B cell (primary cell): ENCODE data around the gene DGKE. TPM values are rescaled to one million over a fixed set of nuclear protein-coding genes. Genes with fewer than 3 reads are reported as not detected.

Experiments used
- ATAC-seq: fragments of 200-7000 bp; cut with Tn5 transposase; one replicate; pipeline ENCODE4 v1.10.0; 2021; ENCODE audit warnings: low read depth, mild to moderate bottlenecking, moderate number of reproducible peaks, moderate library complexity
- CTCF ChIA-PET: fragments of 350-600 bp; sonication (Branson Sonifier 250); formaldehyde crosslinking; loops from one replicate; lab custom pipeline; 2021; ENCODE audit warnings: antibody characterized with exemption, inconsistent platforms; lab: Charles Lee
- POLR2A ChIA-PET: fragments of 350-600 bp; sonication (Branson Sonifier 250); formaldehyde crosslinking; loops from one replicate; lab custom pipeline; 2021; ENCODE audit warnings: antibody characterized with exemption; lab: Charles Lee
- DNase-seq: peaks from one replicate; pipeline ENCODE4 v3.0.0; 2013
- H2AFZ ChIP-seq: 2 replicates; pipeline ENCODE4 v1.6.1; 2012; ENCODE audit warnings: mild to moderate bottlenecking, low read depth, low read length; ENCODE audit not compliant: insufficient read depth, poor library complexity, severe bottlenecking
- H3K27ac ChIP-seq, 2 donors: 1 replicate in 1 of 2; 2 replicates in 1 of 2; pipeline ENCODE4 v1.5.1; 2012 to 2013; ENCODE audit warnings: low read length in 2 of 2, mild to moderate bottlenecking in 2 of 2, moderate library complexity in 1 of 2
- H3K27me3 ChIP-seq, 4 experiments: fragments of 200-600 bp in 1 of 4; sonication (generic) in 1 of 4; replicated peaks in 1 of 4; 1 replicate in 2 of 4; 2 replicates in 2 of 4; pipeline versions ENCODE4 v1.6.1 to v1.7.0; 2013 to 2016; ENCODE audit warnings: low read length in 3 of 4, mild to moderate bottlenecking in 2 of 4, mixed read lengths in 1 of 4, moderate library complexity in 1 of 4; ENCODE audit not compliant: insufficient read depth in 4 of 4, control insufficient read depth in 3 of 4; ENCODE audit errors: control extremely low read depth in 1 of 4
- H3K36me3 ChIP-seq, 2 experiments: replicated peaks in 1 of 2; 1 replicate in 1 of 2; 2 replicates in 1 of 2; pipeline versions ENCODE4 v1.6.1 to v1.7.1; 2013; ENCODE audit warnings: low read length in 1 of 2; ENCODE audit not compliant: insufficient read depth in 2 of 2, control insufficient read depth in 1 of 2; ENCODE audit errors: control extremely low read depth in 1 of 2, extremely low read depth in 1 of 2
- H3K4me1 ChIP-seq, 2 donors: fragments of 200-600 bp in 1 of 2; sonication (generic) in 1 of 2; 1 replicate in 1 of 2; 2 replicates in 1 of 2; pipeline versions ENCODE4 v1.5.1 to v1.6.1; 2013 to 2017; ENCODE audit warnings: low read length in 2 of 2; ENCODE audit not compliant: control insufficient read depth in 2 of 2, insufficient read depth in 2 of 2
- H3K4me2 ChIP-seq: replicated peaks from 2 replicates; pipeline ENCODE3; 2012; ENCODE audit warnings: mild to moderate bottlenecking, low read depth, low read length; ENCODE audit not compliant: poor library complexity, severe bottlenecking
- H3K4me3 ChIP-seq, 5 experiments: fragments of 200-600 bp in 1 of 5; sonication (generic) in 1 of 5; 1 replicate in 3 of 5; 2 replicates in 2 of 5; pipeline versions ENCODE4 v1.5.1 to v1.7.0; 2011 to 2016; ENCODE audit warnings: low read length in 4 of 5, mild to moderate bottlenecking in 4 of 5, low read depth in 2 of 5, control low read depth in 1 of 5, moderate library complexity in 1 of 5; ENCODE audit not compliant: insufficient read depth in 1 of 5; ENCODE audit errors: control extremely low read depth in 1 of 5, extremely low read depth in 1 of 5
- H3K79me2 ChIP-seq: fragments of 200-600 bp; sonication (generic); one replicate; pipeline ENCODE4 v1.6.0; 2016; ENCODE audit warnings: low read length; ENCODE audit not compliant: control insufficient read depth, insufficient read depth
- H3K9ac ChIP-seq: fragments of 200-600 bp; sonication (generic); 2 replicates; pipeline ENCODE4 v1.6.1; 2017; ENCODE audit warnings: mild to moderate bottlenecking, low read length, moderate library complexity
- H3K9me3 ChIP-seq, 3 donors: one replicate each; pipeline versions ENCODE4 v1.6.1 to v1.7.1; 2013; ENCODE audit warnings: low read length in 2 of 3; ENCODE audit not compliant: control insufficient read depth in 2 of 3, insufficient read depth in 1 of 3; ENCODE audit errors: control extremely low read depth in 1 of 3
- H4K20me1 ChIP-seq: 2 replicates; pipeline ENCODE4 v1.6.0; 2012; ENCODE audit warnings: mild to moderate bottlenecking, low read length; ENCODE audit not compliant: insufficient read depth, control insufficient read depth, poor library complexity, severe bottlenecking
- H3K27ac Mint-ChIP-seq: one replicate; pipeline ENCODE4 v1.8.0; 2021; ENCODE audit warnings: mixed read lengths
- H3K27me3 Mint-ChIP-seq: one replicate; pipeline ENCODE4 v1.8.0; 2021; ENCODE audit warnings: mixed read lengths
- H3K4me1 Mint-ChIP-seq: one replicate; pipeline ENCODE4 v1.8.0; 2021; ENCODE audit warnings: mixed read lengths
- H3K4me3 Mint-ChIP-seq: one replicate; pipeline ENCODE4 v1.8.0; 2021; ENCODE audit warnings: mixed read lengths
- H3K9me3 Mint-ChIP-seq: one replicate; pipeline ENCODE4 v1.8.0; 2022; ENCODE audit warnings: mixed read lengths; ENCODE audit not compliant: insufficient read depth
- EZH2 ChIP-seq: IDR thresholded peaks from 2 replicates; pipeline ENCODE4 v1.6.1; 2012; ENCODE audit warnings: borderline replicate concordance, low read depth, mild to moderate bottlenecking, moderate library complexity, low read length; ENCODE audit not compliant: insufficient read depth, poor library complexity, severe bottlenecking
- WGBS: methylation state at CpG from one replicate; pipeline ENCODE4 v1.1.5; 2013; ENCODE audit warnings: missing lambda C conversion rate; ENCODE audit not compliant: insufficient coverage; 5-methylcytosine and 5-hydroxymethylcytosine counted together
- intact Hi-C: fragments of 100-400 bp; cut with micrococcal nuclease; formaldehyde crosslinking; loops from one replicate; pipeline ENCODE4 v1.10.0; 2022
- polyA plus RNA-seq: library from polyadenylated mRNA; depleted of rRNA; stranded (reverse); fragments of >200 nt; gene quantifications from 2 replicates; pipeline ENCODE4 v1.2.3, GENCODE V29; 2012
- total RNA-seq, 2 donors: library from RNA; stranded (reverse); fragments of 120-200 nt in 1 of 2; gene quantifications; 1 replicate in 1 of 2; 2 replicates in 1 of 2; pipeline versions ENCODE4 v1.2.3 to v1.2.4, GENCODE V29; 2013 to 2022
- TF ChIP-seq, protein P1 (sequence below): fragments of 200-600 bp; IDR thresholded peaks from one replicate; pipeline ENCODE4 v1.8.0; 2022; ENCODE audit warnings: antibody characterized with exemption, mild to moderate bottlenecking

Gene DGKE
- total and polyA plus RNA-seq, 2 donors (not counting 1 experiment from before 2014, with no cell fraction given) = 8.9 to 28.1 TPM

DNA sequence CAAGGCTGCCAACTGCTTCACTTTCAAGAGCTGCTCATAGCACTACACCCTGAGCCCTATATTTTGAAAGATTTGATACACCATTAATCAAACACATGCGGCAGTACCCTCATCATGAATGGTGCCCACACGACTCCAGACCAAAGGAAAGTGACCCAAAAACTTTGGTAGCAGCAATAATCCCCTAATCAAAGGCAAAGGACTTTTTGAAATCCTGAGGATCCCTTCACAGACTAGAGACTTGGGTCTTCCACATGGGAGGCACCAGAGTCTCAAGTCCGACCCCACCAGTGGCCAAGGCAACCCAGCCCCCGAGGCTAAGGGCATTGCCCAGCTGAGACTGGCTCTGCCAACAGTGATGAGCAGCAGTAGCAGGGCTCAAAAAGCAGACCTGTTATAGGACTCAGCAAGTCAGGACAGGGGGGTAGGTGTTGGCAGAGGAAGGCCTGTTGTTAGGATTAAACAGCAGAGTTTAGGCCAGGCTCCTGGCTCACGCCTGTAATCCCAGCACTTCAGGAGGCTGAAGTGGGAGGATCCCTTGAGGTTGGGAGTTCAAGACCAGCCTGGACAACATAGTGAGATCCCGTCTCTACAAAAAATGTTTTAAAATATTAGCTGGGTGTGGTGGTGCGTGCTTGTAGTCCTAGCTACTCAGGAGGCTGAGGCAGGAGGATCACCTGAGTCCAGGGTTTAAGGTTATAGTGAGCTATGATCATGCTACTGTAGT lies 76.7 kb downstream of the DGKE start:
- H3K4me3 Mint-ChIP-seq = peak overlapping the region; percentile 34
- ChIA-PET CTCF (interaction anchor here (0.9 to 1.5 kb wide), 5 partner anchors 13 to 91 kb away, joined by 3 to 4 read pairs (median 3); no protein-coding TSS in a partner anchor), POLR2A (interaction anchor here (1.2 kb wide), 1 partner anchor 68 kb away, joined by 3 read pairs; no protein-coding TSS in a partner anchor)
- H3K4me3 ChIP-seq = no peak overlapping the region
- 78% methylated on average over 7 of the region's 7 CpGs for WGBS
- no peaks in the 10 kb centered on the region for H3K27me3 Mint-ChIP-seq
- peaks cover 40% of the 10 kb centered on the region for H4K20me1 ChIP-seq
- peaks cover 72% of the 10 kb centered on the region for H3K79me2 ChIP-seq
- H3K4me2 ChIP-seq = peak overlapping the region; percentile 55
- H3K4me1 Mint-ChIP-seq = peaks cover 84% of the 10 kb centered on the region
- no peaks in the 10 kb centered on the region for H3K9me3 ChIP-seq
- TF ChIP-seq, protein P1, sequence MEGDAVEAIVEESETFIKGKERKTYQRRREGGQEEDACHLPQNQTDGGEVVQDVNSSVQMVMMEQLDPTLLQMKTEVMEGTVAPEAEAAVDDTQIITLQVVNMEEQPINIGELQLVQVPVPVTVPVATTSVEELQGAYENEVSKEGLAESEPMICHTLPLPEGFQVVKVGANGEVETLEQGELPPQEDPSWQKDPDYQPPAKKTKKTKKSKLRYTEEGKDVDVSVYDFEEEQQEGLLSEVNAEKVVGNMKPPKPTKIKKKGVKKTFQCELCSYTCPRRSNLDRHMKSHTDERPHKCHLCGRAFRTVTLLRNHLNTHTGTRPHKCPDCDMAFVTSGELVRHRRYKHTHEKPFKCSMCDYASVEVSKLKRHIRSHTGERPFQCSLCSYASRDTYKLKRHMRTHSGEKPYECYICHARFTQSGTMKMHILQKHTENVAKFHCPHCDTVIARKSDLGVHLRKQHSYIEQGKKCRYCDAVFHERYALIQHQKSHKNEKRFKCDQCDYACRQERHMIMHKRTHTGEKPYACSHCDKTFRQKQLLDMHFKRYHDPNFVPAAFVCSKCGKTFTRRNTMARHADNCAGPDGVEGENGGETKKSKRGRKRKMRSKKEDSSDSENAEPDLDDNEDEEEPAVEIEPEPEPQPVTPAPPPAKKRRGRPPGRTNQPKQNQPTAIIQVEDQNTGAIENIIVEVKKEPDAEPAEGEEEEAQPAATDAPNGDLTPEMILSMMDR = no peak
- TF ChIP-seq EZH2 = no peak
- H2AFZ ChIP-seq = no peak overlapping the region
- H3K9ac ChIP-seq = peak overlapping the region; percentile 2
- ATAC-seq (no peak), DNase-seq (no peak)
- intact Hi-C loops = no loop called here
- H3K27ac Mint-ChIP-seq = peak overlapping the region; percentile 67
- peaks cover 66 to 78% of the 10 kb centered on the region in 2 donors for H3K4me1 ChIP-seq
- H3K27ac ChIP-seq = peak overlapping the region; percentile 37 to 76
- no peaks in the 10 kb centered on the region for H3K9me3 Mint-ChIP-seq
- no peaks in the 10 kb centered on the region for H3K27me3 ChIP-seq
- H3K36me3 ChIP-seq = peaks cover 5 to 19% of the 10 kb centered on the region in 2 experiments
